GM18951 (cell line): ENCODE results near the gene MAPK12.
A peak's percentile ranks its signal among the peaks of the same experiment; 100 is the strongest.

Experiments used
- POLR2A ChIP-seq: IDR thresholded peaks from 4 replicates; pipeline ENCODE4 v1.6.1; 2011; ENCODE audit warnings: mild to moderate bottlenecking; ENCODE audit not compliant: insufficient read length, insufficient read depth; ENCODE audit errors: extremely low read depth
- in situ Hi-C: fragments of 300-500 bp; cut with MboI; formaldehyde crosslinking; loops from one replicate; pipeline ENCODE4 v1.12.0; 2022; ENCODE audit warnings: low sequenced_read_pairs, mixed read lengths, inconsistent platforms; ENCODE audit not compliant: unreplicated experiment

The MAPK12 gene

DNA sequence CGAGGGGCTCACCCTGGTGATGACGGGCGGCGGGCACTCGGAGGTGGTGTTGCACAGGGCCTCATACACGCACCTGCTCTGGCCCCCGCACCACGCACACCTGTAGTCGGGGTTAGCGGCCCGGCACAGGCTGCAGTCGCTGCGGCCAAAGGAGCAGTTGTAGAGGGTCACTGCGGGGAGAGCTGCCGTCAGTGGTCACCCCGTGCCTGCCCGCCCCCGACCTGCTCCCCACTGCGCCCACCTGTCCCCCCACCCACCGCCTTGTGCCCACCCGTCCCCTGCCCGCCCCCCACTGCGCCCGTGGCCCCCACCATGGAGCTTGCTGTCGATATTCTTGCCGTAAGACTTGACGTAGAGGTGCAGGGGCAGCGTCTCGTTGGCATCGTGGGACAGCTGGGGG, 22.3 kb upstream of the MAPK12 start:
- in situ Hi-C loops, result no loop called here
- TF ChIP-seq POLR2A, result no peak

DNA sequence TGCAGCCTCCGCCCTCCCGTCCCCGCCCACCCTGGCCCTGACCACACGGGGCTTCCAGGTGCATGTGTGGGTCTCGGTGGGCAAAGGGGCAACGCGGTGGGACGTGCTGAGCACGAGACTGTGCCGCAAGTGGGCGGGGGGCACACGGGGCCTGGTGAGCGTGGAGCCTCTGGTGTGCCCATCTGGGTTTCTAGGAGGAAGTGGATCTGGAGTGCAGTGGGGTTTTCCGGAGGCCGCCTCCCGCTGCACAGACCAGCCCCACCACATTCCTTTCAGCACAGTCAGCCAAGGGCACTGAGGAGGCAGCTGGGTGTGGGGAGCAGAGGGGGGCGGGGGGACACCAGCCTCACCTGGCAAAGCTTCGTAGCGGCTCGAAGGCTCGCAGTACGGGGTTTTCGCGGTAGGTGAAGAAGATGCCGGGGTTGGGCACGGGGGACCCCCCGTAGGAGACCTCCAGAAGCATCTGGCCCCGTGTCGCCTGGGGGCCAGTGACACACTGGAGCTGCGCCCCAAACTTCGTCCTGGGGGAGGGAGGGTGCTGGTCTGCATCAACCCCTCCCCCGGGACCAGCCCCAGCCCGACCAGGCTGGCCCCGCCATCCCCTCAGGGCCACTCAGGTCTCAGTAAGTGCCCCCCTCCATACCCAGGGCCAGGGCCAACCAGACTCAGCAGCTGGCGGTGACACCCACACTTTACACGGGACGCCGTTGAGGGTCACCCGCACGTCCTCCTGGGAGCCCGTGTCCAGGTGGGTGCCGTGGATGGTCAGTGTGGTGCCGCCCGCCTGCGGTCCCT, 21.1 kb upstream of the MAPK12 start:
- no peak for TF ChIP-seq POLR2A
- in situ Hi-C loops, result no loop called here

DNA sequence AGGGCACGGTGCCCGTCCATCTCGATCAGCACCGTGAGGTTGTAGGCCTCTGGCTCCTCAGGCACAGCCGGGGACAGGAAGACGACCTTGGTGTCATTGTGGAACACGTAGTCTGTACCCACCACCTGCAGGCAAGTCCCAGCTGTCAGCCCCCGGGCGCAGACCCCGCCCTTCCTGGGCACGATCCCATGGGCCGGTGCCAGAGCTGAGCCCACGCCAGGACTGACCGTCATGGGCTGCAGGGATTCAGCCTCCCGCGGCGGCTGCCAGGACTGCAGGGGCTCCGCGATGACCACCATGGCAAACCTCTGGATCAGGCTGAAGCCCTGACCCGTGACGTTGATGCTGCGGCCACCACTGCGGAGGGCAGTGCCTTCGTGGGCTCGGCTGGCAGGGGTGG, 20.5 kb upstream of the MAPK12 start:
- TF ChIP-seq POLR2A, result no peak
- in situ Hi-C loops, result no loop called here

DNA sequence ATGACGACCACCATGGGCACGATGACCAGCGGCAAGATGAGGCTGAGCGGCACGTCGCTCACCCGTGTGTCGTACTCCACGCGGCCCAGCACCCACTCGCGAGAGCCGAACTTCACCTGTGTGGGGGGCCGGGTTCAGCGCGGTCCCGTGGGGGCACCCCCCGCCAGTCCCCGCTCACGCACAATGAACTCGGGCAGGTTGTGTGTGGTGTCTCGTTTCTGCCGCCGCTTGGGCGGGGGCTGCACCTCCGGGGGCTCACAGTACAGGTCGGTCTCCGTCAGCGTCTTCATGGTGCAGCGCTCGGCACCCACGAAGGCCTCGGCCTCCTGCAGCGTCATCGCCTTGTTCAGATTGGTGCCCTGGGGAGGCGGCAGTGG, 19.9 kb upstream of the MAPK12 start:
- no peak for TF ChIP-seq POLR2A
- in situ Hi-C loops, result no loop called here

DNA sequence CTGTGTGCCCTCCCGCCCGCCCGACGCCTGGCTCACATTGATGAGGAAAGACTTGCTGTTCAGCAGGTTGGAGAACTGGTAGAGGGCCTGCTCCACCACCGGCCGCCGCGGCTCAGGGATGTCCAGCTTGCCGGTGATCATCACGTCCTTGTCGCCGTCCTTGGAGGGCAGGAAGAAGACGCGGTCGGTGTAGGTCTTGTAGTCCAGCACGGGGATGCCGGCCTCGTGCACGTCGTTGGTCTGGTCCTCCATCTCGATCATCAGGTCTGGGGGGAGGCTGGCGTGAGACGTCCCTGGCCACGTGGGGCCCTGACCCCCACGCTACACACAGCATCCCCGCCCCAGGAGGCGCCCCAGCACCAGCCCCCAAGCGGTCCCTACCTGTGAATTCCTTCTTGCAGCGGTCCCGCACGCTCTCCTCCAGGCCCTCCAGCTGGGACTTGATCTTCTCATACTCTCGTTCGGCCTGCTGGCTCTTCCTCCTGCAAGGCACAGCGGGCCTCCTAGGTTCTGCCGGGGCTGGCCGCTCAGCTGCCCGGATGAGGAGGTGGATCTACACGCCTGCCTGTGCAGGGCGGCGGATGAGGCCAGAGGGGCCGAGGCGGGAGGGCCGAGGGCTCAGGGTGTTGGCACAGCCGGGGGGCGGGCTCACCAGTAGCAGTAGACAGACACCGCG, 19.4 kb upstream of the MAPK12 start:
- no peak for TF ChIP-seq POLR2A
- in situ Hi-C loops, result no loop called here

DNA sequence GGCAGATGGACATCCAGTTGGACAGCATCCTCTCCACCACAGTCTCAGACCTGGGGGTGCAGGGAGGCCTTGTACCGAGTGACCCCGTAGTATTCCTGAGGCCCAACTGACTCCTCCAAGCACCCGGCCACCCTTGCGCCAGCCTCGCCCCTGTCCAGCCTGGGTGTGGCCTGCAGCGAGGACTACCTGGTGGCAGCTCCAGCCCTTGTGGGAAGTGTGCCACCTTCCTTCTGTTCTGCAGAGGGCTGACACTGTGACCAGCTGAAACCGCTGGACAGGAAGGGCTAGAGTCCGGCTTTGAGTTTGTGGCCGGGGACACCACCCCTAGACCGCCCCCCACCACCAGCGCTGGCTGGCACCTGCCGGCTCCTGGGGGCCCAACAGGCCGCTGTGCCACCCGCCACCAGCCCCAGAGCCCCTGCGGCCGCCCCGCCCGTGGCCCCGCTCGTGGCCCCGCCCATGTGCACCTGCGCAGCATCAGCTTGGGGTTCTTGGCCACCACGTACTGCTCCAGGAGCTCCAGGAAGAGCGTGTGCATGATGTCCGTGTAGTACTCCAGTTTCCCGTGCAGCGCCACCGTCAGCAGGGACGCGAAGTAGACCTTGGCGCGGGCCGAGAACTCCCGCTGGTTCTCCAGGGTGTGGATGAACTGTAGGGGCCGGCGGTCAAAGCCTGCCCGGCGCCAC, 18.7 kb upstream of the MAPK12 start:
- in situ Hi-C loops, result no loop called here
- peak; percentile 15 for TF ChIP-seq POLR2A

DNA sequence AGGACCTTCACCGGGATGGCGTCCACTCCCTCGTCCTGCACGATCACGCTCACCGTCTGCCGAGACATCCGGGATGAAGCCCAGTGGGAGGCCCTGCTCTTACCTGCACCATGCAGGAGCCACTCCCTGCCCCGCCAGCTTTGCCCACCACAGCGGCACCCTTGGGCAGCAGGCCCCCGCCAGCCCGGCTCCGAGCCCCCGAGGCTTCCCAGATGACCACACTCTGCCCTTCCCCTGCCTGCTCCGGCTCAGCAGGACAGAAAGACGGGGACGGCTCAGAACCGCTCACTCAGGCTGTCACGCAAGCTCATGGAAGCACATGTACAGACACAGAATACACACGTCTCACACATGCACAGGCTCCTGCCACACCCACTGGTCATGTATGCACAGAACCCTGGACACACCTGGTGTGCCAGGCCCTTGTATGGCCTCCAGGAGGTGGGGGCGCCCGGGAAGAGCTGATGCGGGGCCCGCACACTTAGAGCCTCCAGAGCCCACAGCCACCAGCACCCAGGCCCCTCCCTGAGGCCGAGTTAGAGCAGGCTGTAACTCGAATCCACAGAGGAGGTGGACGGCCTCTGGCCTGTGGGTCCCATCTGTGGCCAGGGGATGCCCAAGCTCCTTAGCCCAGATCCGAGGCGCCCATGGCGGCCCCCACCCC, 17.6 kb upstream of the MAPK12 start:
- in situ Hi-C loops, result loop anchor here (10.0 kb wide), 1 partner anchor 226 kb away; the partner anchor contains the start of genes LMF2 and NCAPH2
- TF ChIP-seq POLR2A, result no peak

DNA sequence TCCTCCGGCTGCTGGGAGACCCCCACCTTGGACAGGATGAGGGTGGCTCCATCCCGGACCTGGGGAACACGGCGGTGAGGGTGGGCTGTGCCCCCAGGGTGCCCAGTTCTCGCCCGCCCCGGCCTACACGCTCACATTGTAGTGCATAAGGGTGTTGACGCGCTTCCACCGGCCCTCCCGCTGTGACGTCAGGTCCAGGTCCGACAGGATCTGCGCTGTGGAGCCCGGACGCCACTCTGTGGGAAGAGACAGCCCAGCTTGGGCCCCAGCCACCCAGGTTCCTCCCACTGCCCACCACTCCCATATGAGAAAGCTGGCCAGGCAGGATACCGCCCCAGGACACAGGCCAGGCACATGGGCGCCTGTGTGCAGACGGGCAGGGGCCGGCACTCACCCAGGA, 17.0 kb upstream of the MAPK12 start:
- TF ChIP-seq POLR2A, result no peak
- in situ Hi-C loops, result loop anchor here (10.0 kb wide), 1 partner anchor 226 kb away; the partner anchor contains the start of genes LMF2 and NCAPH2

DNA sequence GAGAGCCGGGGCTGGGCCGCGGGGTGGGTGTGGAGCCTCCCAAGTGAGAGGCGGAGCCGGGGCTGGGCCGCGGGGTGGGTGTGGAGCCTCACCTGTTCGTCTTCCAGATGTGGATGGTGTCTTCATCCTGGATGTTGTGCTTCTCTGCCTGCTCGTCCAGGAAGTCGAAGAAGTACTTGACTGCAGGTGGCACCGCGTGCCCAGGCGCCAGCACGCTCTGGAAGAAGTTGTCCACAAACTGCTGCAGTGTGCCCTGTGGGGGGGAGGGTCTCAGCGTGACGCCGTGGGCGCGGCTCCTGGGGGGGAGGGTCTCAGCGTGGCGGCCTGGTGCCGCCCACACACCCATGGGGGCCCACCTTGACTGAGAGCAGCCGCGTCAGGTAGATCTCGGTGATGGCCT, 16.3 kb upstream of the MAPK12 start:
- in situ Hi-C loops, result loop anchor here (10.0 kb wide), 1 partner anchor 227 kb away; the partner anchor contains the start of genes LMF2 and NCAPH2
- no peak for TF ChIP-seq POLR2A

DNA sequence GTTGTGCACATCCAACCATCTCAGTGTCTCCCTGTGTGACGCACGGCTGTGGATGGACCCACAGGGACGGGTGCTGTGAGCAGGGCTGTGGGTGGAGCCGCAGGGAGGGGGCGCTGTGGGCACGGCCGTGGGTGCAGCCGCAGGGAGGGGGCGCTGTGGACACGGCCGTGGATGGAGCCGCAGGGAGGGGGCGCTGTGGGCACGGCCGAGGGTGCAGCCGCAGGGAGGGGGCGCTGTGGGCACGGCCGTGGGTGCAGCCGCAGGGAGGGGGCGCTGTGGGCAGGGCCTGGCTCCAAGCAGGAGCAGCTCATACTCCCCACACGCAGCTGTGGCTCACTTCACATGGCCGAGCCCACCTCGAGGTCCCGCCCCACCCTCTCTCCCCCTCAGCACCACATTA, 14.7 kb upstream of the MAPK12 start:
- no peak for TF ChIP-seq POLR2A
- in situ Hi-C loops, result loop anchor here (10.0 kb wide), 1 partner anchor 229 kb away; the partner anchor contains the start of genes LMF2 and NCAPH2

DNA sequence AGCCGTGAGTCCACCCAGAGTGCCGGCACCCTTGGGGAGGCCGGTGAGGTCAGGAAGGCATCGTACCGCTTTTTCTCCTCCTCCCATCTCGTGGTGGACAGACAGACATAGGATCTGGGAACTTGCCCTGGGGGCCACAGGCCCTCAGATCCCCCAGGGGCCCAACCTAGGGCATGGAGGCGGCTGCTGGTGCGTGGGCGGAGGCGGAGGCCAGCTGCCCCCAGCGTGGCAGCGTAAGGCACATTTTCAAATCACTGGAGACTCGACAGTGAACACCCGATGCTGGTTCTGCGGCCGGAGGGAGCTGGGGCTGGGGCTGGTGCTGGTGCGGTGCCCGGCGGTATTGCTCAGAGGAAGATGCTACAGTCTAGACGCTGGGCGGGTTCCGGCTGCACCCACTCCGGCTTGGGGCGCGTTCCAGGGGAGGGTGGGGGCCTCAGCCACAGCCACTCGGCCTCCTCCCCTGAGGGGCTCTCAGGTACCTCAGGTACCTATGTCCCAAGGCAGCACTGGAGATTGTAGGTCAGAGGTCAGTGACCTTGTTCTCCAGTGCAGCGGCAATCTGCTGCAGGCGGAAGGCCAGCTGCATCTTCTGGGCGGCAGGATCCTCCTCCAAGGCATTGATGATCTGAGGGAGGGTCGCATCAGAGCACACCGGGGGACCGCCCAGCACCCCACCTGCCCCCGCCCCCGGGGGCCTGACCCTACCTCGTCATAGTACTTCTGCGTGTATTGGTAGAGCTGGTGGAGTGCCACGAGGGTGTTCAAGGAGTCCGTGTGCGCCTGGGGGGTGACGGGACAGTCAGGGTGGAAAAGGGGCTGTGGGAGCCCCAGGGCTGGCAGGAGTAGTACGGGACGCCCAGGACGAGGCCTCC, 13.9 kb upstream of the MAPK12 start:
- no peak for TF ChIP-seq POLR2A
- in situ Hi-C loops, result loop anchor here (10.0 kb wide), 1 partner anchor 229 kb away; the partner anchor contains the start of genes LMF2 and NCAPH2

DNA sequence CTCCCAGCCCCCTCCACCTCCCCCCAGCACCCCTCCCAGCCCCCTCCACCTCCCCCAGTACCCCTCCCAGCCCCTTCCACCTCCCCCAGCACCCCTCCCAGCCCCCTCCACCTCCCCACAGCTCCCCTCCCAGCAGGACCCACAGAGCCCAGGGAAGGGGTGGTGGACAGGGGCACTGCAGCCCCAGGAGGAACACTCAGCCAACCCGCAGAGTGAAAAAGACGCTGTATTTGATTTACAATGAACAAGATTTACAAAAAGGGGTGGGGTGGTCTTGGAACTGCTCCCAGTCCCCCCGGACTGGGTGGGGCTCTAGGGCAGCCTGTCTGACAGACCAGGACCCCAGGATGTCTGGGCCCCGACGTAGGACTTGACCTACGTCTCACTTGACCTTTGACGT, 13.3 kb upstream of the MAPK12 start:
- in situ Hi-C loops, result loop anchor here (5.0 to 10.0 kb wide), 2 partner anchors 53 to 230 kb away; partner anchors contain the start of genes DENND6B, LMF2 and NCAPH2
- TF ChIP-seq POLR2A, result no peak
